Mesenchymal stem cell (in vitro differentiated cells and primary cell): ENCODE results near the gene ZFYVE28.
A peak's percentile ranks its signal among the peaks of the same experiment; 100 is the strongest.

Experiments used
- DNase-seq: peaks from one replicate; pipeline ENCODE4 v3.0.0-alpha.2; 2013
- H2AFZ ChIP-seq: one replicate; pipeline ENCODE4 v1.6.1; 2013; ENCODE audit warnings: low read depth, mild to moderate bottlenecking, control low read depth, inconsistent platforms, low read length, moderate library complexity
- H2AK5ac ChIP-seq: 2 replicates; pipeline ENCODE4 v1.6.1; 2013; ENCODE audit warnings: low read length, moderate library complexity, mild to moderate bottlenecking, inconsistent platforms; ENCODE audit not compliant: severe bottlenecking
- H2BK120ac ChIP-seq: one replicate; pipeline ENCODE4 v1.6.1; 2013; ENCODE audit warnings: low read depth, mild to moderate bottlenecking, inconsistent platforms, low read length, moderate library complexity
- H2BK12ac ChIP-seq, 2 experiments: one replicate each; pipeline ENCODE4 v1.6.1; 2013; ENCODE audit warnings: inconsistent platforms in 2 of 2, low read length in 2 of 2, mild to moderate bottlenecking in 2 of 2, moderate library complexity in 2 of 2, control low read depth in 1 of 2
- H2BK15ac ChIP-seq: one replicate; pipeline ENCODE4 v1.6.1; 2013; ENCODE audit warnings: mild to moderate bottlenecking, low read depth, inconsistent platforms; ENCODE audit not compliant: poor library complexity, severe bottlenecking
- H2BK5ac ChIP-seq: 2 replicates; pipeline ENCODE4 v1.6.1; 2013; ENCODE audit warnings: low read depth, mild to moderate bottlenecking, low read length, control low read depth, inconsistent platforms; ENCODE audit not compliant: poor library complexity, severe bottlenecking
- H3K14ac ChIP-seq, 2 experiments: one replicate each; pipeline ENCODE4 v1.6.1; 2013; ENCODE audit warnings: inconsistent platforms in 2 of 2, low read length in 2 of 2, control low read depth in 1 of 2, mild to moderate bottlenecking in 1 of 2, moderate library complexity in 1 of 2
- H3K18ac ChIP-seq, 2 experiments: one replicate each; pipeline ENCODE4 v1.6.1; 2013; ENCODE audit warnings: inconsistent platforms in 2 of 2, low read length in 2 of 2, control low read depth in 1 of 2, low read depth in 1 of 2, mild to moderate bottlenecking in 1 of 2
- H3K23ac ChIP-seq, 2 experiments: one replicate each; pipeline ENCODE4 v1.6.1; 2013; ENCODE audit warnings: inconsistent platforms in 2 of 2, low read length in 2 of 2, mild to moderate bottlenecking in 2 of 2, moderate library complexity in 2 of 2, control low read depth in 1 of 2
- H3K27ac ChIP-seq: 2 replicates; pipeline ENCODE4 v1.5.1; 2013; ENCODE audit warnings: mild to moderate bottlenecking, moderate library complexity, low read length, control low read depth, inconsistent platforms; ENCODE audit not compliant: poor library complexity, severe bottlenecking
- H3K27me3 ChIP-seq, 2 experiments: 2 replicates each; pipeline versions ENCODE4 v1.6.1 to v1.7.0; 2013; ENCODE audit warnings: low read length in 2 of 2, mild to moderate bottlenecking in 2 of 2, moderate library complexity in 2 of 2, control low read depth in 1 of 2, inconsistent platforms in 1 of 2; ENCODE audit not compliant: control insufficient read depth in 1 of 2, insufficient read depth in 1 of 2
- H3K36me3 ChIP-seq, 2 experiments: 2 replicates each; pipeline versions ENCODE4 v1.6.1 to v1.7.0; 2013; ENCODE audit warnings: low read length in 2 of 2, control low read depth in 1 of 2, inconsistent platforms in 1 of 2, low read depth in 1 of 2, mild to moderate bottlenecking in 1 of 2; ENCODE audit not compliant: insufficient read depth in 2 of 2, control insufficient read depth in 1 of 2
- H3K4ac ChIP-seq, 2 experiments: one replicate each; pipeline ENCODE4 v1.6.1; 2013; ENCODE audit warnings: inconsistent platforms in 2 of 2, low read length in 2 of 2, mild to moderate bottlenecking in 2 of 2, moderate library complexity in 2 of 2, control low read depth in 1 of 2, low read depth in 1 of 2
- H3K4me1 ChIP-seq: 2 replicates; pipeline ENCODE4 v1.6.1; 2013; ENCODE audit warnings: low read depth, low read length, control low read depth; ENCODE audit not compliant: control insufficient read depth, insufficient read depth
- H3K4me2 ChIP-seq: 2 replicates; pipeline ENCODE4 v1.6.1; 2013; ENCODE audit warnings: low read length, mild to moderate bottlenecking, inconsistent platforms; ENCODE audit not compliant: poor library complexity, severe bottlenecking
- H3K4me3 ChIP-seq, 2 experiments: 2 replicates each; pipeline versions ENCODE4 v1.5.1 to v1.7.0; 2013; ENCODE audit warnings: low read length in 2 of 2, mild to moderate bottlenecking in 2 of 2, control low read depth in 1 of 2, low read depth in 1 of 2; ENCODE audit not compliant: insufficient read depth in 1 of 2
- H3K79me1 ChIP-seq: replicated peaks from 2 replicates; pipeline ENCODE4 v1.6.1; 2013; ENCODE audit warnings: mild to moderate bottlenecking, control low read depth, low read length, inconsistent platforms; ENCODE audit not compliant: poor library complexity, severe bottlenecking
- H3K9ac ChIP-seq: 2 replicates; pipeline ENCODE4 v1.7.0; 2013; ENCODE audit warnings: mild to moderate bottlenecking, low read length, moderate library complexity
- H3K9me3 ChIP-seq: 2 replicates; pipeline ENCODE4 v1.7.0; 2013; ENCODE audit warnings: mild to moderate bottlenecking, low read length; ENCODE audit not compliant: control insufficient read depth
- H4K8ac ChIP-seq: one replicate; pipeline ENCODE4 v1.6.1; 2013; ENCODE audit warnings: inconsistent platforms, mild to moderate bottlenecking, low read length, moderate library complexity
- H4K91ac ChIP-seq: one replicate; pipeline ENCODE4 v1.6.1; 2013; ENCODE audit warnings: mild to moderate bottlenecking, low read length, inconsistent platforms
- WGBS: methylation state at CpG from one replicate; pipeline ENCODE4 v1.1.7; 2013; ENCODE audit warnings: mixed read lengths; 5-methylcytosine and 5-hydroxymethylcytosine counted together

ZFYVE28 gene

DNA sequence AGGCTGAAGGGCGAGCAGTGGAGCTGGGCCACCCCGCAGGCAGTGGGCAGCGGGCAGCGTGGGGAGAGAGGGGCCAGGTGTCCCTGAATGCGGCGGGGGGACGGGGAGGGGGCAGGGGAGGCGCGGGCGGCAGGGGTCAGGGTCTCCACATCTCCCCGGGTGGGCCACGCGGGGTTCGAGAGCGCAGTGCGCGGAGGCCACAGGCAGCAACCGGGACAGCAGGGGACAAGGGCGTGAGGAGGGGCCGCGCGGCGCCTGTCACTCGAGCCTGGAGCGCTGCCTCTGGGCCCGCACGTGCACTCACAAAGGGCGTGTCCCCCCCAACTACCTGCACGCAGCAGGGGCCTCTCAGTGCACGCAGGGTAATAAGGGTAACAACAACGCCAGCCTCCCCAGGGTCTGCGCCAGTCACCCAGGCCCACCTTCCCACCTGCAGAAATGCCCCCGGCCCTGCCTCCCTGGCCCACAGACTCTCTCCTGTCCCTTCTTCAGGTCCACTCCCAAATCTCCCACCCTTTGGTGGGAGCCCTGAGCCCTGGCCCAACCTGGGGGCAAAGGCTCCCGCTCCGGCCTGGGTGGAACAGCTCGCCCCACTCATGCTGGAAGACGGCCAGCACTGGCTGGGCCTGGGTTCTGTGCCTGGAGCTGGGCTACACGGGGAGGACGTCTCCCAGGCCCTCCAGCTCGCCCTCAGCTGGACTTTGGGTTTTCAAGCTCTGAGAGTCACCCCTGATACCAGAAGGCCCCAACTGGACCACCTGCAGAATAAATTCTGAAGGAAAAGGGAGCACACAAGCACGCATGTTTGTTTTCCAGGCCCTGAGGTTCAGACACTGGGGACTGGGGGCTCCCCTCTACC is 53.2 kb downstream of the ZFYVE28 start:
- Histone ChIP-seq H3K18ac (no peak overlapping the region), H3K4me2 (no peak overlapping the region), H3K4me1 (peaks cover 30% of the 10 kb centered on the region), H2BK120ac (no peak overlapping the region), H4K8ac (no peak overlapping the region), H3K4me3 (peak overlapping the region; percentile 10 to 90), H2AFZ (no peak overlapping the region), H3K27ac (no peak overlapping the region), H2BK5ac (no peak overlapping the region), H3K79me1 (peaks cover 61% of the 10 kb centered on the region), H3K36me3 (peaks cover 0 to 39% of the 10 kb centered on the region in 2 experiments), H4K91ac (peak overlapping the region; percentile 16), H3K9ac (peak overlapping the region; percentile 95), H3K4ac (no peak overlapping the region), H2AK5ac (no peak overlapping the region), H2BK12ac (no peak overlapping the region), H3K9me3 (peaks cover 6% of the 10 kb centered on the region), H3K14ac (no peak overlapping the region), H2BK15ac (no peak overlapping the region), H3K27me3 (no peaks in the 10 kb centered on the region), H3K23ac (no peak overlapping the region)
- WGBS = 86% methylated on average over 40 of the region's 41 CpGs
- DNase-seq = no peak

DNA sequence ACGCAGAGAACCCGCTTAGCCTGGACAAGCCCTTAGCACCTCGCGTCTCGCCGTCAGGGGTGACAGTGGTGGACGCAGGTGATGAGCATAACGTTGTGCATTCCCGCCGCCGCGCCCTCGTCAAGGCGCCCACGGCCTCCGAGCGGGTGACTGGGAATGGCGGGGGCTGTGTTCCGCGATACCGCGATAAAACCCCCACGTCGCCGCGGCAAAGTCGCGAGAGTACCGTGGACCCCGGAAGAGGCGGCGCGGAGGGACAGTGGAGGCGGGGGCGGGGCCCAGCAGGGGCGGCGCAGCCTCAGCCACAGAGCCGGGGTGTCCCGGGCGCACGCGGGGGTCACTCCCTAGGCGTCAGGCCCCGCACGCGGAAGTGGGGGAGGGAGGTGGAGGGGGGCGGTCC is 53.8 kb downstream of the ZFYVE28 start:
- H3K79me1 ChIP-seq = peaks cover 63% of the 10 kb centered on the region
- no peak overlapping the region for H2BK120ac ChIP-seq
- no peak overlapping the region for H3K27ac ChIP-seq
- no peak overlapping the region for H2AFZ ChIP-seq
- peaks cover 6% of the 10 kb centered on the region for H3K9me3 ChIP-seq
- 94% methylated on average over 47 of the region's 47 CpGs for WGBS
- H2BK12ac ChIP-seq = no peak overlapping the region
- H4K8ac ChIP-seq = no peak overlapping the region
- no peak for DNase-seq
- H3K4me3 ChIP-seq = peak overlapping the region in 1 of 2 experiments; percentile 90
- no peak overlapping the region for H2BK5ac ChIP-seq
- no peak overlapping the region for H3K18ac ChIP-seq
- no peak overlapping the region for H2BK15ac ChIP-seq
- no peak overlapping the region for H3K4ac ChIP-seq
- H3K4me1 ChIP-seq = peaks cover 33% of the 10 kb centered on the region
- no peak overlapping the region for H4K91ac ChIP-seq
- no peak overlapping the region for H3K4me2 ChIP-seq
- no peaks in the 10 kb centered on the region for H3K27me3 ChIP-seq
- H3K14ac ChIP-seq = no peak overlapping the region
- no peak overlapping the region for H3K23ac ChIP-seq
- peak overlapping the region; percentile 95 for H3K9ac ChIP-seq
- H2AK5ac ChIP-seq = no peak overlapping the region
- peaks cover 0 to 38% of the 10 kb centered on the region in 2 experiments for H3K36me3 ChIP-seq

GRCh38 chr4:2363951-2364653 is 54.3 kb downstream of the ZFYVE28 start:
- Histone ChIP-seq H3K9ac (peak overlapping the region; percentile 95), H3K4me2 (no peak overlapping the region), H3K4me1 (peaks cover 33% of the 10 kb centered on the region), H2AFZ (no peak overlapping the region), H4K8ac (no peak overlapping the region), H2BK15ac (no peak overlapping the region), H3K4ac (no peak overlapping the region), H4K91ac (no peak overlapping the region), H2BK120ac (no peak overlapping the region), H3K9me3 (peaks cover 6% of the 10 kb centered on the region), H2BK12ac (no peak overlapping the region), H3K18ac (no peak overlapping the region), H3K79me1 (peaks cover 64% of the 10 kb centered on the region), H2BK5ac (no peak overlapping the region), H3K23ac (no peak overlapping the region), H3K14ac (no peak overlapping the region), H3K4me3 (peak overlapping the region in 1 of 2 experiments; percentile 90), H3K27ac (no peak overlapping the region), H2AK5ac (no peak overlapping the region), H3K27me3 (no peaks in the 10 kb centered on the region), H3K36me3 (peaks cover 0 to 34% of the 10 kb centered on the region in 2 experiments)
- 93% methylated on average over 17 of the region's 17 CpGs for WGBS
- no peak for DNase-seq

- Histone ChIP-seq H2AFZ (no peak overlapping the region), H3K79me1 (peaks cover 58% of the 10 kb centered on the region), H2BK15ac (no peak overlapping the region), H3K9me3 (no peaks in the 10 kb centered on the region), H3K23ac (no peak overlapping the region), H3K4ac (no peak overlapping the region), H3K27ac (no peak overlapping the region), H3K4me2 (no peak overlapping the region), H3K14ac (no peak overlapping the region), H2BK5ac (no peak overlapping the region), H2BK12ac (no peak overlapping the region), H4K91ac (no peak overlapping the region), H3K4me1 (peaks cover 36% of the 10 kb centered on the region), H4K8ac (no peak overlapping the region), H3K18ac (no peak overlapping the region), H2BK120ac (no peak overlapping the region), H3K36me3 (peaks cover 0 to 31% of the 10 kb centered on the region in 2 experiments), H3K9ac (peak overlapping the region; percentile 95), H3K27me3 (no peaks in the 10 kb centered on the region), H2AK5ac (no peak overlapping the region), H3K4me3 (peak overlapping the region in 1 of 2 experiments; percentile 90)
- no peak for DNase-seq
- WGBS = 83% methylated on average over 12 of the region's 12 CpGs
Observed at GRCh38 chr4:2363056-2363721, 55.3 kb downstream of the ZFYVE28 start.
